Vagina (tissue), 2 donors: ENCODE data around the gene BCAS1. TPM values are rescaled to one million over a fixed set of nuclear protein-coding genes. Genes with fewer than 3 reads are reported as not detected.

Experiments used
- DNase-seq, 2 donors: peaks; one replicate each; pipeline ENCODE4 v3.0.0-alpha.2; 2017; ENCODE audit errors: extremely low spot score in 2 of 2
- H3K27ac ChIP-seq: fragments of 200-600 bp; sonication (generic); one replicate; pipeline ENCODE4 v1.5.1; 2019
- H3K27me3 ChIP-seq: fragments of 200-600 bp; sonication (generic); one replicate; pipeline ENCODE4 v1.5.1; 2019
- H3K36me3 ChIP-seq, 2 donors: fragments of 200-600 bp; sonication (generic); one replicate each; pipeline ENCODE4 v1.5.1; 2017 to 2019
- H3K4me1 ChIP-seq: fragments of 200-600 bp; sonication (generic); one replicate; pipeline ENCODE4 v1.5.1; 2019
- H3K4me3 ChIP-seq, 2 donors: fragments of 200-600 bp; sonication (generic); 1 replicate in 1 of 2; 2 replicates in 1 of 2; pipeline ENCODE4 v1.5.1; 2016 to 2019
- H3K9me3 ChIP-seq: fragments of 200-600 bp; sonication (generic); one replicate; pipeline ENCODE4 v1.5.1; 2019
- CTCF ChIP-seq, 3 experiments: fragments of 450-650 bp in 2 of 3; fragments of 200-600 bp in 1 of 3; sonication (generic) in 1 of 3; IDR thresholded peaks; one replicate each; pipeline ENCODE4 v1.5.1; 2017 to 2019; ENCODE audit warnings: antibody characterized with exemption in 3 of 3, mild to moderate bottlenecking in 2 of 3, moderate library complexity in 2 of 3
- POLR2A ChIP-seq, 2 donors: fragments of 450-650 bp; IDR thresholded peaks; one replicate each; pipeline ENCODE4 v1.6.1; 2017; ENCODE audit warnings: antibody characterized with exemption in 2 of 2, mild to moderate bottlenecking in 2 of 2, moderate library complexity in 2 of 2
- POLR2AphosphoS5 ChIP-seq, 2 donors: sonication (generic); formaldehyde crosslinking; IDR thresholded peaks; one replicate each; pipeline ENCODE4 v1.9.0; 2017; ENCODE audit warnings: antibody characterized with exemption in 2 of 2, mild to moderate bottlenecking in 2 of 2, low read depth in 1 of 2; ENCODE audit not compliant: insufficient read depth in 1 of 2
- intact Hi-C: fragments of 100-400 bp; cut with DNase I; formaldehyde crosslinking; loops from one replicate; pipeline ENCODE4 v1.15.1; 2023
- total RNA-seq: library from RNA; depleted of rRNA; stranded (reverse); fragments of >200 nt; gene quantifications from one replicate; pipeline ENCODE4 v1.2.3, GENCODE V29; 2016

The BCAS1 gene
- total RNA-seq, 1 donor from 2014 or later: 2.7 TPM

- H3K9me3 ChIP-seq: no peaks in the 10 kb centered on the region
- intact Hi-C loops: no loop called here
- DNase-seq: no peak
- H3K27ac ChIP-seq: no peak overlapping the region
- H3K36me3 ChIP-seq: no peaks in the 10 kb centered on the region
- no peak for TF ChIP-seq POLR2A (IDR thresholded peaks at IDR 0.05)
- no peak for TF ChIP-seq CTCF (IDR thresholded peaks at IDR 0.05)
- no peak for TF ChIP-seq POLR2AphosphoS5 (IDR thresholded peaks at IDR 0.05; ENCODE audit: insufficient read depth in 1 of 2, low read depth in 1 of 2)
- H3K4me3 ChIP-seq: no peak overlapping the region
- H3K4me1 ChIP-seq: no peaks in the 10 kb centered on the region
- H3K27me3 ChIP-seq: no peaks in the 10 kb centered on the region
These were observed 64.9 kb downstream of the BCAS1 start for GRCh38 chr20:54005524-54005923.

- Histone ChIP-seq H3K27me3 (no peaks in the 10 kb centered on the region), H3K27ac (no peak overlapping the region), H3K9me3 (no peaks in the 10 kb centered on the region), H3K4me1 (no peaks in the 10 kb centered on the region), H3K36me3 (no peaks in the 10 kb centered on the region), H3K4me3 (no peak overlapping the region)
- TF ChIP-seq POLR2A (IDR thresholded peaks at IDR 0.05) (no peak), CTCF (IDR thresholded peaks at IDR 0.05) (no peak), POLR2AphosphoS5 (IDR thresholded peaks at IDR 0.05; ENCODE audit: insufficient read depth in 1 of 2, low read depth in 1 of 2) (no peak)
- intact Hi-C loops: no loop called here
- DNase-seq: no peak
These were observed 65.9 kb downstream of the BCAS1 start for GRCh38 chr20:54004445-54004844.

- no peak overlapping the region for H3K4me3 ChIP-seq
- TF ChIP-seq POLR2AphosphoS5 (IDR thresholded peaks at IDR 0.05; ENCODE audit: insufficient read depth in 1 of 2, low read depth in 1 of 2): no peak
- TF ChIP-seq POLR2A (IDR thresholded peaks at IDR 0.05): no peak
- no peak for TF ChIP-seq CTCF (IDR thresholded peaks at IDR 0.05)
- H3K27ac ChIP-seq: no peak overlapping the region
- DNase-seq: no peak
- no peaks in the 10 kb centered on the region for H3K36me3 ChIP-seq
- no peaks in the 10 kb centered on the region for H3K27me3 ChIP-seq
- no peaks in the 10 kb centered on the region for H3K9me3 ChIP-seq
- no peaks in the 10 kb centered on the region for H3K4me1 ChIP-seq
- intact Hi-C loops: no loop called here
These were observed 67.7 kb downstream of the BCAS1 start for GRCh38 chr20:54002741-54003140.

- H3K36me3 ChIP-seq: no peaks in the 10 kb centered on the region
- no peak for TF ChIP-seq CTCF (IDR thresholded peaks at IDR 0.05)
- TF ChIP-seq POLR2A (IDR thresholded peaks at IDR 0.05): no peak
- TF ChIP-seq POLR2AphosphoS5 (IDR thresholded peaks at IDR 0.05; ENCODE audit: insufficient read depth in 1 of 2, low read depth in 1 of 2): no peak
- H3K4me1 ChIP-seq: no peaks in the 10 kb centered on the region
- no peaks in the 10 kb centered on the region for H3K9me3 ChIP-seq
- intact Hi-C loops: no loop called here
- H3K4me3 ChIP-seq: no peak overlapping the region
- DNase-seq: no peak
- no peak overlapping the region for H3K27ac ChIP-seq
- H3K27me3 ChIP-seq: no peaks in the 10 kb centered on the region
These were observed 68.3 kb downstream of the BCAS1 start for GRCh38 chr20:54002056-54002575.

GRCh38 chr20:54000914-54001313 lies 69.5 kb downstream of the BCAS1 start:
- TF ChIP-seq POLR2AphosphoS5 (IDR thresholded peaks at IDR 0.05; ENCODE audit: insufficient read depth in 1 of 2, low read depth in 1 of 2) (no peak), POLR2A (IDR thresholded peaks at IDR 0.05) (no peak), CTCF (IDR thresholded peaks at IDR 0.05) (no peak)
- no peak overlapping the region for H3K27ac ChIP-seq
- no peak for DNase-seq
- H3K4me1 ChIP-seq: no peaks in the 10 kb centered on the region
- H3K36me3 ChIP-seq: no peaks in the 10 kb centered on the region
- no peaks in the 10 kb centered on the region for H3K27me3 ChIP-seq
- no peaks in the 10 kb centered on the region for H3K9me3 ChIP-seq
- intact Hi-C loops: no loop called here
- no peak overlapping the region for H3K4me3 ChIP-seq
